GM18861 (cell line): ENCODE results near the gene RASSF5.

ENCODE experiments used
- ATAC-seq: cut with Tn5 transposase; IDR thresholded peaks from one replicate; pipeline ENCODE4 v1.9.1; 2021; ENCODE audit not compliant: unreplicated experiment

RASSF5 gene

DNA sequence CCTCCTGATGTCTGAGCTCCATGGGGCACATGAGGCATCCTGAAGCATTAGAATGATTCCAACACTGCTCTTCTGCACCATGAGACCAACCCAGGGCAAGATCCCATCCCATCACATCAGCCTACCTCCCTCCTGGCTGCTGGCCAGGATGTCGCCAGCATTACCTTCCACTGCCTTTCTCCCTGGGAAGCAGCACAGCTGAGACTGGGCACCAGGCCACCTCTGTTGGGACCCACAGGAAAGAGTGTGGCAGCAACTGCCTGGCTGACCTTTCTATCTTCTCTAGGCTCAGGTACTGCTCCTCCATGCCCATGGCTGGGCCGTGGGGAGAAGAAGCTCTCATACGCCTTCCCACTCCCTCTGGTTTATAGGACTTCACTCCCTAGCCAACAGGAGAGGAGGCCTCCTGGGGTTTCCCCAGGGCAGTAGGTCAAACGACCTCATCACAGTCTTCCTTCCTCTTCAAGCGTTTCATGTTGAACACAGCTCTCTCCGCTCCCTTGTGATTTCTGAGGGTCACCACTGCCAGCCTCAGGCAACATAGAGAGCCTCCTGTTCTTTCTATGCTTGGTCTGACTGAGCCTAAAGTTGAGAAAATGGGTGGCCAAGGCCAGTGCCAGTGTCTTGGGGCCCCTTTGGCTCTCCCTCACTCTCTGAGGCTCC, 11.1 kb upstream of the RASSF5 start:
- peak; percentile 68 for ATAC-seq

DNA sequence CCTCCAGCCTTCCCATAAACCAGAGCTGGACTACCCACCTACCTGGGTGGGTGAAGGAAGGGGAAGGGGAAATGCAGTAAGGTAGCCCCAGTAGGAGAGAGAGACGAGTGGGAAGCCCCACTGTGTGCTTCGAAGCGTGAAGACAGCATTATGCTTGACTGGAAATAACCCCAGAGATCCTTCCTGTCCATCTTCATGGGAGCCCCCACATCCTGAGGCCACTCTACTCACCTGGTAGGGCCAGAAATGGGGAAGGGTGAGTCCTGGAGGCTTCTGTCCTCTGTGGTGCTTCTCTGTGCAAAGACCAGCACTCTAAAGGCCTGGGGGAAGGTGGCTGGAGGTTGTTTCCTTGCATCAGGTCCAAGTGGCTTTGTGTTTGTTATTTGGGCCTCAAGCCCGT, 10.0 kb upstream of the RASSF5 start:
- no peak for ATAC-seq

DNA sequence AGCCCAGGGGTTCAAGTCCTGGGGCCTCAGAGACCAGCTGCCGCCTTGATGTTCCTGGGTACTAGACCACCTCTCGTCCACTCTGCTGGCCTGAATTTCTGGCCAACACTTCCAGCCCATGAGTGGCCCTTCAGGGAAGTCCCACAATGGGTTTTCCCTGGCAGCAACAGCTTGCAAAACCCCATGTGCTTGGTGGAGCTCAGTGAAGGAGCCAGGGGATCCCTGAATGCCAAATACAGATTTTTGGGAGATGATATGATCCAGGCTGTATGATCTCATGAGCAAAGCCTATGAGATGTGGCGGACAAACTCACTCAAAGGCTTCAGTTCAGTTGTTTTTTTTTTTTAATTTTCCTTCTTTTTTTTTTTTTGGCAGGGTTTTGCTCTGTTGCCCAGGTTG, 9.6 kb upstream of the RASSF5 start:
- no peak for ATAC-seq

DNA sequence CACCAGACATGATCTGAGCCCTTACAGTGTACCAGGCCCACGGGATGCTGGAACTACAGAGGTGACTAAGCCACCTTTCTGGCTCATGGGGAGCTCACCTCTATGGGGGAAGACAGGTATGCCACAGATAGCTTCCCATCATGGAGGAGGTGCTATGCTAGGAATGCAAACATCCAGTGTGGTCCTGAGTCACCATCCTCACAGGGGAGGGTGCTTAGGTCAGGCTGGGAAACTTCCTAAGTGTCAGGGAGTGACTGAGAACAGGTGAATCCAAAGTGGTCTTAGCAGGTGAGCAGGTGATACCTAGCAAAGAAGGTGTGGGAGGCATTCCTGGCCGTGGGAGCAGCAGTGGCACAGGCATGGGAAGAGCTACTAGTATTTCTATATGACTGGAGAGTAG, 8.6 kb upstream of the RASSF5 start:
- no peak for ATAC-seq

DNA sequence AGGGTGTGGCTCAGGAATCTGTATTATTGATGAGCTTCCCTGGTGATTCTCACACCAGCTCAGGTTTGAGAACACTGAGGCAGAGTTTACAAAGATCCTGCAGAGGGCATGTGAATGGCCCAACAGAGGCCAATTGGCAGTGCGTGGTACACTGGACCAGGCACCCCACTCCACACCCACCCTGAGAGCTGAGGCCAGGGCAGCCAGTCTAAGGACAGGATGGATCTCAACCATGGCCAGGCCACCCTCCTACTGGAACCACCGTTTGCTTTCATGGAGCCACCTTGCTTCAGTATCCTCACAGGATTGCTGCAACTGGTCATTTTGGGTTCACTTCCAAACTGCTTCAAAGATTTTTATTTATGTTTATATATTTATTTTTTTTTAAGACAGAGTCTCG, 7.3 kb upstream of the RASSF5 start:
- ATAC-seq, result no peak

DNA sequence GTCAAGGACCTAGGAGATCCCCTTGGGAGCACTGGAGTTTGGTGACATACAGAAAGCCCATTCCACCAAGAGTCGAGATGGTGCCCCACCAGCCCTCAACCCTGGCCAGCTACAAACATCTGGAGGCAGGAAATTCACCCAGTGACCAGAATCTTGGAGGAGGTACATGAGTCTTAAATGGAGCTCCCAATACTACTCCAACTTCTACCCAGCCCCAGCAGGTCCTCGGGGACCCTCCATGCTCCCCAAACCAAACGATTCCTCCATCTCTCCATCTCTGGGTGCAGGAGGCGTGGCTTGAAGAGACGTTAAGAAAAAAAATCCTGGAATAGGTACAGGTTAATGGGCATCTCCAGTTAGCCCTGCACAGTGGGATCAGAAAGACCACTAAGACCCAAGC, 5.5 kb upstream of the RASSF5 start:
- ATAC-seq, result no peak

DNA sequence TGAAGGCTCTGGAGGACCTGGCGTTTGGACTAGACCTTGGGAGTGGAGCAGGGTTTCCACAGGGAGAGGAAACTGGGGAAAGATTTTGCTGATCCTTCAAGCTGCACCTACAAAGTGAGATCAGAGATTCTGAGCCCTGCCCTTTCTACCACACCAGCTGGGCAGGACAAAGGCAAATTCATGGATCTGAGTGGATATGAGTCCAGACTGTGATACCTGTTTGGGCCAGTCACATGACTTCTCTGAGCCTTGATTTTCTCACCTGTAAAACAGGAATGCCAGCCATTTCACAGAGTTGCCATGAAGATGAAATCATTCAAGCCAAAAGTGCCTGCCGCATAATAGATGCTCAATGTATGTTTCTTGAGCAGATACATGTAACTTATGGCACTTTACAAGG, 4.9 kb upstream of the RASSF5 start:
- ATAC-seq, result no peak

DNA sequence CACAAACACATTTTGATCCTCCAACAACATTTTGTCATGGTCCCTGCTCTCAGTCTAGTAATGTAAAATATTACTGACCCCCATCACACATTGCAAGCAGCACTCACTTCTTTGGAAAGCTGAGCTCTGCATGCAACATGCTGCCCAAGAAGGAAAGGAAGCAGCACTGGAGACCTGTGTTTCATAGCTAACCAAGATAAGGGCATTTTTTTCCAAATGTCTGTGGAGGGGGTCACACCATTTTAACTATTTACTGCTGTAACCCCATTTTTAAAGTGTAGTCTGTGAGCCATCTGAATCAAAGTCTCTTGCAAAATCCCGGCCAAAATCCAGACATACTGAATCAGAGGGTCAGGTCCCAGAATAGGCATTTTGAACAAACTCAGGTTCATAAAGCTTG, 4.5 kb upstream of the RASSF5 start:
- ATAC-seq, result no peak

DNA sequence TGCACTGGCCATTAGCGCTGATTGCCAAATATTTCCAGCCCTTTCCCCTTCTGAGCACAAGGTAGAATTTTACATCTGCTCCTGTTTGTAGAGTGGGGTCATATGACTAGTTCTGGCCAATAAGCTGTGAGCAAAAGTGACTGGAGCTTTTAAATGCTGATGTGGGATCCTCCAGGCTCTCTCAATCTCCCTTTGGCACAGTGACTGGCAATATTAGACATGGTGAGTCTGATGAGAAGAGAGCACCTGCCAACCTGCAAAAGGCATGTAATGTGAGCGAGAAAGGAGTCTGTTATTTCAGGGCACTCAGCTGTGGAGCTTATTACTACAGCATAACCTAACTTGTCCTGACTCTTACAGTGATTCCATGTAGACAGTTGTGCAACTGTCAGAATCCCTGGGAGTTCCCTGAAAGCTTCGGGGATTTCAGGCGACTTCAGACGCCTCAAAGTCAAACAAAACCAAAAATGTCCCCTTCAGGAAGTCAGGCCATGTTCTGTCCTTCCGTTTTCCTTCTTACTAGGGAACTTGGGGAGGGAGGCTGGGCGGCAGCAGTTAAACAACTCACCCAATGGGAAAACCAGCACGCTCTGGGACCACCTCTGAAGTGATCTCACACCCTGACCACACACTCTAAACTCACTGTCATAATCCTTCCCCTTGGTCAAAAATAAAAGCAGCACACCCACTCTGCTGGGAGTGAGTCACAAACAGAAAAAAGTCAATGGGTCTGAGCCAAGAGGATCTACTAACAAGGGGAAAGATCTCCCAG, 3.6 kb upstream of the RASSF5 start:
- ATAC-seq, result peak; percentile 37

DNA sequence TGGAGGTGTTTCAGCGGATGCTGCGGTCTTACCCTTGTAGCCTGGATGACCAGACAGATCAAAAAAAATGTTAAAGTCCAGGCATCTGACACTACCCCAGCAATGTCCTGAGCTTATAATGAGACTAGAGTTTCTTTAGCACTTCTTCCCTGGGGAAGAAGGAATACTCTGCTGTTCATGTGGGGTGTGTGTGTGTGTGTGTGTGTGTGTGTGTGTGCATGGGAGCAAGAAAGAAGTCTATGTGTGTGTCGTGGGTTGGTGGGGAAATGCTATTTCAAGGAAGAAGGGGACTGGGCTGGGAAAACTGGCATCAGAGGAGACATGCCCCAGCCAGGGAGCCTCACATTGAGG, 3.0 kb upstream of the RASSF5 start:
- ATAC-seq, result no peak

DNA sequence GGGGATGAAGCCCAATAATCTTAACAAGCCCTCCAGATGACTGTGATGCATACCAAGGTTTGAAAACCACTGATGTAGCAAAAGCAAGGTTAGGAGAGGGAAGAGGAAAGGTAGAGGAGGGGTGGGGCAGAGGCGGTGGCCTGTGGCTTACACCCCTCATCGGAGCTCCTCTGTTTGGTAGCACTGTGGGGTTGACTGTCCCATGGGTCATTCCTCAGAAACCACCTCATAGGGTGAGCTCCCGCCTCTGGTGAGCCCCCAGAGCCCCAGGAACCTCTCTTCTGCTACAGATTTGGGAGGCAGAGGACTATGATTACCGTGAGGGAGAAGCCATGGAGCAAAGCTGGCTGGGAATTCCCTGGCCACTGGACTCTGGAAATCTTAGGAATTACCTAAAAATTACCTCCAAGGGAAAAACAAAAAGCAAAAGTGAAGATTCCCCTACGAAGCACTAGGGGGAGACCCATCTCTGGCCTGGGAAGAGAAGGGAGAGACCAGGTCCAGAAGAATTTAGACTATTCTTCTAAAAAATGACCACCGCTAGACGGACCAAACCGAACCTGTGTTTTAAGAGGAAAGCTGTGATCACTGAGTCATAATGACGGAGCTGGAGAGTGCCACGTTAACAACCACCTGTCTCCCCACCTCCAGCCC, 1.5 kb upstream of the RASSF5 start:
- ATAC-seq, result no peak

DNA sequence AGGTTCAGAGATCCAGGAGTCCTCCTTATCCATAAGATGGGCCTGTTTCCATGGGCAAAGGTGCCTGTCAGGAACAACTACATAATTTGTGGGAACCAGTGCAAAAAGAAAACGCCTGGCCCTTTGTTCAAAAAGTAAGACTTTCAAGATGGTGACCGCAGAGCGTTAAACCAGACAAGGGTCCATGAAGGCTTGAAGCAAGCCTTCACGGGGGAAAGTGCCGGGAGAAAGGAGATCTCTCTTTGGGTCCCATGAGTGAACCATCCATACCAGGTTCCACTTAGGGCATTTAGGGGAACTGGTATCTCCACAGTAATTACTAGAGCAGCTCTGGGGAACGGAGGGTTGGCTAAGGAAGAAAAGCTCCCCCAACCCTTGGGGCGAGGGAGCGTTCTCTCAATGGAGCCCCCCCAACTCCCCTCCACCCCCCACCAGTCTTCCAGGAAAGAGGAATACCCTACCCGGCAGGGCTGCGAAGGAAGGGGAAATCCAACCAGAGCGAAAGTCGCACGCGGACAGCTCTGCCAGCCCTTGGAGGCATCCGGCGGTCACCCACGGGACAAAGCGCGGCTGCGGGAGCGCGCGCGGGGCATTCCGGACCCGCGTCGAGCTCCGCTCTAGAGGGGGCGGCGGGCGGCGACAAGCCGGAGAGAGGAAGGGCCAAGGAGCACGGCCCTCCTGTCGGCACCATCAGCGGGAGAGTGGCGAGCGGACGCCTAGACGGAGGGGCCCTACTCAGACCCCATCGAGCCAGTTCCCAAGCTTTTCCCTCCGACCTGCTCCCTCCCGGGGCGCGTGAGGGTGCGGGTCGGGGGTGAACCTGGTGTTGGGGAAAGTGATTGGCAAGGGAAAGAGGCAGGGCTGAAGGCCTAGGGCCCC, 687 bp upstream of the RASSF5 start:
- no peak for ATAC-seq

DNA sequence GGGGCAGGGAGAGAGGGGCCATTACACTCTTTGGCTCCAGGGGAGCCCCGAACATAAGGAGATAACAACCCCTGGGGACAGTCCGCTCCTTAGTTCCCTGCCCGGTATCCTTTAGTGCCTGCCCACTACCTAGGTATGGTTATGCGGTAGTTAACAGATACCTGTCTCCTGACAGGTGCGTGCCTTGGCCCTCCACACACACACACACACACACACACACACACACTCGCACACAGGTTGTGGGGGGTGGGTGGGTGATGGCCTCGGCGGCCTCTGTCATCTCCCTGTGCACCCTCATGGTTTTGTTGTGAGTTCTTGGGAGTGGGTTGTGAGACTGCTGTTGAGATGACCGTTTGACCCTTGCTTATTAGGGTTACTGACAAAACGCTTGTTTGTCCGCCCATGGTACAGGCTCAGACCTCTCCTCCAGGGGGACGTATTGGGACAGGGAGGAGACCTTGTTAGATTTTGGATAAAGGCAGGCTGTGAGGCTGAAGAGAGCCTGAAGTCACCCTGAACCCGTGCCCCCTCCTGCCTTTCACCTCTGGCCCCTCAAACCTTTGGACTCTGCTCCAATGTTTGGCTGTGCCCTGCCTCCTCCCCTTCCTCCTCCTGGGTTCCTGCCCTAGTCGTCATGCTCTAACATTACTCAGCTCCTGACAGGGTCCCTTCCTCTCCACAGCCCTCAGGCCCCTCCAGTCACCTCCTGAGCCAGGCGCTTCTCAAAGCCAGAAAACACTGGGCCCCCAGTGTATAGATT, 979 bp downstream of the RASSF5 start:
- no peak for ATAC-seq

DNA sequence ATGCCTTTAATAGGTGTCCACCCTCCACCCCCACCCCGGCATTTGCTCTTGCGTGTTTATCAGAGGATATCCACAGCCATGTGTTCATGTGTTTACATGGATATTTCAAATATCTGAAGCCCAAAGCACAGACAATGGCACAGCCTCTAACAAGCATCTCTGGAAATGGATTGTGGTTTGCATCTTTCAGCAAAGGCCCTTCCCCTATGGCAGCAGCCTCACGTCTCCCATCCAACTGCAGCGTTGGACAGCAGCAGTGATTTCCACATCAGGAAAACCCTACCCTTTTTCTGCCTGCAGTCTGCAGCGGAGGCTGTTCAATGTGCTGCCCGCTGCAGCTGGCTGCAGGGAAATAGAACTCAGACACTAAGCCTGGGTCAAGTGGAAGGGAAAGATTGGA, 1.6 kb downstream of the RASSF5 start:
- ATAC-seq, result no peak

DNA sequence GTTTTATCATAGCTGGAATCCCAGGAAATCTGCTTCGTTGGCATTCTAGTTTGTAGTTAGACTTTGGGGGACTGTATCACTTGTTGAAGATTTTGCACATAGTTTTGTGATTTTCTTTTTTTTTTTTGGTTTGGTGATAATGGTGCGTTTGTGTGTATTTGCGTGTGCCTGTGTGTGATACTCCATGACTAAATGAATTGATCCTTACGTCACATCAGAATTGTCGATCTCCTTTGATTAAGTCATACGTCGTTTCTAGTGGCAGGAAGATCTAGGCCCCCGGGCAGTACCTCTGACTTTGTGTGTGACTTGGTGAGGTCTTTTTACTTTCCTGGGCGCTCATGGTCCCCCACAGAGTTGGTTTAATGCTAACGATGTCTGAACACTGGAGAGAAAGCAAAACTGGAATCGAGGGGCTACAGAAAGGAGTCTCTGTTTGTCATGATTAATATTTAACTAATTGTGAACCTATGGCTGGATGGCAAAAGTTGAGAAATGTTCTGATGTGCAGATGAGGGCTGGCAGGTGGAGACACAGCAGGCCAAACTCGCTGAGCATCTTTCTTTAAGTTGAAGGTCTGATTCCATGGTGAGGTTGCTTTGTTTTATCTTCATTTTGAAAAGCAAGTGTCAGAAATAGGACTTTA, 2.4 kb downstream of the RASSF5 start:
- ATAC-seq, result no peak

DNA sequence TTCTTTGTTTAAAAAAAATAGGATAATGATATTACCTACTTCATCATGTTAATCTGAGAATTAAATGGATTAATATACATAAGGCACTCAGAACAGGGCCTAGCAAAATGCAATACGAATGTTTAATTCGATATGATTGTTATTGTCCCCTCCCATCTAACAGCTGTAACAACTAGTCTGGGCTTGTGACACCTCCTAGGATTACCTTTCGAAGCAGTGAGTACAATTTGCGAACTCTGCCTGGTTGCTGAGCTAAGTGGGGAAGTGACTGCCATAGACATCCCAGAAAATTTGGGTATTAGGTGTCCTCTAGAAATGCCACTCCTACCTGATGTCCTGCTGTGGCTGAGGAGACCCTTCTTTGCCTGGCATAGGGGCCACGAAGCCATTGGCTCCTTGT, 3.0 kb downstream of the RASSF5 start:
- ATAC-seq, result no peak

DNA sequence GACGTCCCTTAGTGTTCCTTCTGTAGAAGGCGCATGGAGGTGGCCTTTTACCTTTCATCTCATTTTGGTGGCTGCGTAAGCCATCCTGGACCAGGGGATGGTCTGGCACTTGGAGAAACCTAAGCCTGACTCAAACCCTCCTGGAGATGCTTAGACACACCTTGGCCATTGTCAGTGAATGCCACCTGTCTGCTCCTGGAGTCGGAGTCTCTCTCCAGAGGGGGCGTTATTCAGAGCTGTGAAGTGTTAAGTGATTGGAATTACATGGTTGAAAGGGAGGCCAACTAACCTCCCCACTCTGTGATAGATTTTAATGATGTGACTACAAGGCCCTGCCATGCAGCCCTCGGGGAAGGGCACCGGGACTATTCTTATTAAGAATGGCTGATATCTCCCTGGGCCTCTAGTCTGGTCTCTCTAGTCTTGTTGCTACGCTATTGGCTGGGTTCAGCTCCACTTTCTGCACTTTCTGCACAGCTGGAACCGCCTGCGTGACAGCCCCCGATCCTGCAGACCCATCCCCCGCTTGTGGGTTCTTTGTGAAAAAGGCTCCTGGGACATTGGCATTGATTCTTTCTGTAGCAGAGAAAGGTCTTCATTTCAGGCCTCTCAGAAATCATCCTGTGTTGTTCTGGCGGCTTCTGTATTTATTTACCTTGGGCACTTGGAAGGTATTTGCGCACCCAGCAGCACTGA, 4.2 kb downstream of the RASSF5 start:
- no peak for ATAC-seq

DNA sequence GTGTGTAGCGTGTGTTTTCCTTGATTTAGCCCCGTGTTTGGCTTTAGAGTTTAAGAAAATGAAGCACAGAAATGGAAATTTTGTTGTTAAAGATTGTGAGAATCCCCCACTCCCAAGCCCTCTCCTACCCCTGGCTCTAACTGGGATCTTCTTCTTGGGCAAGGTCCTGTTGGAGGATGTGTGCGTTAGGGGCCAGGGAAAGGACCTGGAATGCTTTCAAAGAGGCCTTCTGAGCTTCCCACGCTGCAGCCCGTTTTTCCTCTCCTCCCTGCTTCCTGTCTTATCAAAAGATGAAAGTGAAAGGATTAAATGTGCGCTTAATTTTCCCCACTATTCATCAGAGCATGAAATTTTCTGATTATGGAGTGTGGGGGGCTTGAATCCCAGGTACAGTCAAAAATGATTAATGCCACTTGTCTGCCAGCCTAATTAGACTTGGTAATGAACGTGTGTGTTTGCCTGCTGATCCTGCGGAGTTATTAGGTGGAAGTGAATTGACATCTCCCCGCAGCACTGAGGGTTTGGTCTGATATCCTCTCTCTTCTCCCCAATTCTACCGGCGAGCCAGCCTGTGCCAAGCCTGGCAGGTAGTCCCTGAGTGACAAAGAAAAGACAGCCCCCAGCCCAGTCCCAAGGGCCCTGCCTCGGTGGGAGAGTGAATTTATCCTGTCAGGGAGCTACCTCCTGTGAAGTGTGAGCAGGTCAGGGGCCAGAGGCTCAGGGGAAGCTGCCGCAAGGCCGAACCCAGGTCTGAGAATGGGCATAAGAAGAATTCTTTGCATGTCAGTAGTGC, 4.9 kb downstream of the RASSF5 start:
- no peak for ATAC-seq

DNA sequence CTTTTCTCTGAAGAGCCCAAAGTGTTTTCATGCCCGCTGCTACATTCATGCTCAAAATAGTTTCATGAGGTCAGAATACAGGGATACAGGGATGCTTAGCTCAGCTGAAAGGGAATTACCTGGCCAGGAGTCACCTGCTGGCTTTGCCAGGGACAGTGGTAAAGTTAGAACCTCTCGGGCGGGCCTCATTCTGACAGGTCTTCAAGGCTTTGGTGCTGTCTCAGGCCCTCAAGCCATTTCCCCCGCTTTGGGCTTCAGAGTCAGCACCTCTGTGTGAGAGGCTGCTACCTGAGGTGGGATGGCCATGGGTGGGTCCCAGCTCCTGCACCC, 5.5 kb downstream of the RASSF5 start:
- no peak for ATAC-seq
